ENCODE results near the gene LBR.

- TF ChIP-seq ZBTB6 (tag by site-specific recombination; IDR thresholded peaks at IDR 0.05) (no peak), CTCF (tag by site-specific recombination; IDR thresholded peaks at IDR 0.05) (no peak), PATZ1 (tag by site-specific recombination; IDR thresholded peaks at IDR 0.05) (no peak), ZBTB7A (tag by site-specific recombination; IDR thresholded peaks at IDR 0.05; ENCODE audit: low read depth) (no peak), ZNF473 (tag by site-specific recombination; IDR thresholded peaks at IDR 0.05) (no peak), ZNF335 (tag by site-specific recombination; conservative IDR thresholded peaks at IDR 0.05) (no peak), ZNF266 (tag by site-specific recombination; IDR thresholded peaks at IDR 0.05; ENCODE audit: low read depth) (no peak), SP2 (tag by site-specific recombination; IDR thresholded peaks at IDR 0.05) (no peak), ZNF10 (tag by site-specific recombination; IDR thresholded peaks at IDR 0.05) (no peak)
Observed at GRCh38 chr1:225407755-225408154, 20.1 kb downstream of the LBR start.

All from HEK293 (cell line).